Measurements from ENCODE around the gene RARRES2. TPM values are rescaled to one million over a fixed set of nuclear protein-coding genes. Genes with fewer than 3 reads are reported as not detected.

RARRES2 gene
- total RNA-seq, 1 experiment from 2014 or later: 60.9 TPM

DNA sequence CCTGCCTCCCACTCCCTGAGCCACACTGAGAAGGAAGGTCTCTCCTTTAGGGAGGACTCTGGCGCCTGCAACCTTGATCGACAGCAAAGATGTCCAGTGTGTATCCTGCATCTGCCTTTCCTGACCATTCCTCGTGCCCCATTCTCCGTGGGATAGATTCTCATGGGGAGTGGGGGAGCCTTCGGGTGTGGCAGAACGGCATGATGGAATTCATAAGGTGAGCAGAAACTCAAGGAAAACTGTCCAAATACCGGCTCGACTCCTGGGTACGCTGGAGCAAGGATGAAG, 636 bp upstream of the RARRES2 start:
- Mint-ChIP-seq H3K4me1 (peaks cover 42 to 48% of the 10 kb centered on the region in 2 experiments), H3K9me3 (peaks cover 13 to 18% of the 10 kb centered on the region in 2 experiments), H3K4me3 (peak overlapping the region; percentile 54 to 96), H3K27me3 (ENCODE audit: low read depth) (peaks cover 80% of the 10 kb centered on the region), H3K36me3 (ENCODE audit: insufficient read depth in 1 of 3, low read depth in 3 of 3) (peaks cover 15 to 30% (median 26%) of the 10 kb centered on the region in 3 experiments), H3K27ac (peak overlapping the region in 1 of 3 experiments; percentile 63; a peak in 1 of 7 replicates)
- no peak overlapping the region for H3T11ph ChIP-seq (ENCODE audit: low read length)
- no peak overlapping the region for H3K56ac ChIP-seq (ENCODE audit: insufficient read length, low read depth, low read length)
- peaks cover 7% of the 10 kb centered on the region for H3K9me3 ChIP-seq (ENCODE audit: control insufficient read depth, low read depth, low read length)
- H3K23me2 ChIP-seq (ENCODE audit: insufficient read length, low read depth, low read length, poor library complexity, severe bottlenecking): peaks cover 16% of the 10 kb centered on the region
- no peak overlapping the region for H4K5ac ChIP-seq (ENCODE audit: insufficient read length, low read depth, low read length)
- no peak for DNase-seq
- H3K4me1 ChIP-seq (ENCODE audit: insufficient read depth, low read length): no peaks in the 10 kb centered on the region
- no peak overlapping the region for H2BK20ac ChIP-seq (ENCODE audit: low read depth, low read length, poor library complexity, severe bottlenecking)
- H2BK120ac ChIP-seq (ENCODE audit: low read depth, low read length, poor library complexity, severe bottlenecking): no peak overlapping the region
- H4K91ac ChIP-seq (ENCODE audit: insufficient read length, low read depth, low read length): no peak overlapping the region
- H4K20me1 ChIP-seq (ENCODE audit: control insufficient read depth, insufficient read depth, insufficient read length): no peaks in the 10 kb centered on the region
- H2BK12ac ChIP-seq (ENCODE audit: insufficient read length, low read depth, low read length): no peak overlapping the region
- no peak overlapping the region for H2AK5ac ChIP-seq (ENCODE audit: insufficient read length, low read length)
- no peak overlapping the region for H3K27ac ChIP-seq (ENCODE audit: insufficient read length, low read depth, low read length)
- H3K79me1 ChIP-seq (ENCODE audit: insufficient read depth, low read depth, low read length, poor library complexity, severe bottlenecking): no peaks in the 10 kb centered on the region
- no peak overlapping the region for H2AFZ ChIP-seq (ENCODE audit: low read length)
- H3K18ac ChIP-seq (ENCODE audit: insufficient read length, low read depth, low read length): no peak overlapping the region
- H3K79me2 ChIP-seq (ENCODE audit: insufficient read depth, low read length): no peaks in the 10 kb centered on the region
- H2BK5ac ChIP-seq (ENCODE audit: insufficient read length, low read length): no peak overlapping the region
- no peak overlapping the region for H2BK15ac ChIP-seq (ENCODE audit: low read depth, low read length)
- H3K4me2 ChIP-seq (ENCODE audit: insufficient read depth, insufficient read length, low read length): peak overlapping the region; percentile 76
- H4K8ac ChIP-seq (replicated peaks; ENCODE audit: insufficient read length, low read depth, low read length): no peak overlapping the region
- no peak overlapping the region for H3K4ac ChIP-seq (ENCODE audit: low read depth, low read length)
- no peak overlapping the region for H3K9ac ChIP-seq (ENCODE audit: extremely low read depth, insufficient read length, low read length)
- WGBS (ENCODE audit: extremely low coverage, insufficient read length, low lambda C conversion rate): no CpG with 5 or more reads among the region's 9 CpGs
- H3K23ac ChIP-seq (ENCODE audit: insufficient read length, low read depth, low read length): no peak overlapping the region
- H3K27me3 ChIP-seq (ENCODE audit: insufficient read depth, low read length): peaks cover 16% of the 10 kb centered on the region
- H3K14ac ChIP-seq (ENCODE audit: insufficient read depth, low read length): no peak overlapping the region
- TF ChIP-seq, protein P1, sequence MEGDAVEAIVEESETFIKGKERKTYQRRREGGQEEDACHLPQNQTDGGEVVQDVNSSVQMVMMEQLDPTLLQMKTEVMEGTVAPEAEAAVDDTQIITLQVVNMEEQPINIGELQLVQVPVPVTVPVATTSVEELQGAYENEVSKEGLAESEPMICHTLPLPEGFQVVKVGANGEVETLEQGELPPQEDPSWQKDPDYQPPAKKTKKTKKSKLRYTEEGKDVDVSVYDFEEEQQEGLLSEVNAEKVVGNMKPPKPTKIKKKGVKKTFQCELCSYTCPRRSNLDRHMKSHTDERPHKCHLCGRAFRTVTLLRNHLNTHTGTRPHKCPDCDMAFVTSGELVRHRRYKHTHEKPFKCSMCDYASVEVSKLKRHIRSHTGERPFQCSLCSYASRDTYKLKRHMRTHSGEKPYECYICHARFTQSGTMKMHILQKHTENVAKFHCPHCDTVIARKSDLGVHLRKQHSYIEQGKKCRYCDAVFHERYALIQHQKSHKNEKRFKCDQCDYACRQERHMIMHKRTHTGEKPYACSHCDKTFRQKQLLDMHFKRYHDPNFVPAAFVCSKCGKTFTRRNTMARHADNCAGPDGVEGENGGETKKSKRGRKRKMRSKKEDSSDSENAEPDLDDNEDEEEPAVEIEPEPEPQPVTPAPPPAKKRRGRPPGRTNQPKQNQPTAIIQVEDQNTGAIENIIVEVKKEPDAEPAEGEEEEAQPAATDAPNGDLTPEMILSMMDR (conservative IDR thresholded peaks at IDR 0.05): no peak
